Skeletal muscle cell (primary cell): ENCODE measurements around the gene TPPP3.
"Not testable (repeated sequence)": the region's sequence is repeated elsewhere in the genome, so short reads cannot be mapped to it uniquely, and the experiment has no call there.

Experiments
- DNase-seq: peaks from one replicate; pipeline ENCODE4 v3.0.0-alpha.2; 2010; ENCODE audit warnings: low read depth
- H3K4me3 ChIP-seq: 2 replicates; pipeline ENCODE4 v1.5.1; 2011; ENCODE audit warnings: low read depth, mild to moderate bottlenecking, control low read depth, low read length, moderate library complexity

Gene TPPP3

GRCh38 chr16:67394155-67395104 is 1.1 kb upstream of the TPPP3 start:
- DNase-seq: no peak
- no peak overlapping the region for H3K4me3 ChIP-seq

GRCh38 chr16:67393788-67394154 is 473 bp upstream of the TPPP3 start:
- no peak for DNase-seq
- peak overlapping the region; percentile 39 for H3K4me3 ChIP-seq

GRCh38 chr16:67392301-67393059 is 818 bp downstream of the TPPP3 start:
- peak overlapping the region; percentile 39 for H3K4me3 ChIP-seq
- no peak for DNase-seq

GRCh38 chr16:67391424-67392300 is 1.6 kb downstream of the TPPP3 start:
- no peak for DNase-seq
- H3K4me3 ChIP-seq: no peak overlapping the region

GRCh38 chr16:67390816-67391423 is 2.4 kb downstream of the TPPP3 start:
- DNase-seq: no peak
- H3K4me3 ChIP-seq: no peak overlapping the region

- H3K4me3 ChIP-seq: no peak overlapping the region
- DNase-seq: no peak
Observed at GRCh38 chr16:67389911-67390815, 3.1 kb downstream of the TPPP3 start.

GRCh38 chr16:67388591-67388990 is 4.7 kb downstream of the TPPP3 start:
- no peak for DNase-seq
- H3K4me3 ChIP-seq: no peak overlapping the region

- no peak for DNase-seq
Observed at GRCh38 chr16:67388191-67388590, 5.1 kb downstream of the TPPP3 start.

GRCh38 chr16:67387479-67388079 is 5.7 kb downstream of the TPPP3 start:
- DNase-seq: no peak
- H3K4me3 ChIP-seq: no peak overlapping the region

More at GRCh38 chr16:67388191-67388590, 5.1 kb downstream of the TPPP3 start:
- no peak overlapping the region for H3K4me3 ChIP-seq

- DNase-seq: no peak
Observed at GRCh38 chr16:67386861-67387455, 6.3 kb downstream of the TPPP3 start.

GRCh38 chr16:67384778-67385510 is 8.4 kb downstream of the TPPP3 start:
- H3K4me3 ChIP-seq: no peak overlapping the region
- no peak for DNase-seq

More at GRCh38 chr16:67386861-67387455, 6.3 kb downstream of the TPPP3 start:
- H3K4me3 ChIP-seq: no peak overlapping the region

GRCh38 chr16:67383284-67383683 is 10.0 kb downstream of the TPPP3 start:
- DNase-seq: no peak
- no peak overlapping the region for H3K4me3 ChIP-seq

GRCh38 chr16:67378642-67379041 is 14.7 kb downstream of the TPPP3 start:
- no peak for DNase-seq
- H3K4me3 ChIP-seq: no peak overlapping the region

- DNase-seq, H3K4me3 ChIP-seq: not testable (repeated sequence)
Observed at GRCh38 chr16:67376012-67376411, 17.3 kb downstream of the TPPP3 start.

GRCh38 chr16:67372664-67373063 is 20.6 kb downstream of the TPPP3 start:
- DNase-seq: no peak
- no peak overlapping the region for H3K4me3 ChIP-seq

GRCh38 chr16:67370661-67371060 is 22.6 kb downstream of the TPPP3 start:
- no peak overlapping the region for H3K4me3 ChIP-seq
- DNase-seq: no peak
